Endothelial cell of umbilical vein (primary cell): ENCODE results near the gene ATP5ME.

Source experiments
- CTCF ChIP-seq, 2 donors: IDR thresholded peaks; 1 replicate in 1 of 2; 2 replicates in 1 of 2; pipeline ENCODE4 v1.5.1; 2011; ENCODE audit warnings: low read length in 2 of 2, mild to moderate bottlenecking in 2 of 2, moderate library complexity in 2 of 2, control low read depth in 1 of 2, inconsistent platforms in 1 of 2, low read depth in 1 of 2; ENCODE audit not compliant: insufficient read depth in 1 of 2; ENCODE audit errors: extremely low read depth in 1 of 2
- EZH2 ChIP-seq: IDR thresholded peaks from 2 replicates; pipeline ENCODE4 v1.6.1; 2012; ENCODE audit warnings: borderline replicate concordance, low read depth, mild to moderate bottlenecking, moderate library complexity, low read length, inconsistent platforms; ENCODE audit not compliant: severe bottlenecking
- MAX ChIP-seq: IDR thresholded peaks from 2 replicates; pipeline ENCODE4 v1.6.1; 2011; ENCODE audit not compliant: insufficient read depth, insufficient read length
- POLR2A ChIP-seq: IDR thresholded peaks from 2 replicates; pipeline ENCODE4 v1.6.1; 2012; ENCODE audit warnings: low read depth, mild to moderate bottlenecking, control low read depth, low read length
- POLR2AphosphoS5 ChIP-seq: IDR thresholded peaks from 2 replicates; pipeline ENCODE4 v1.6.1; 2012; ENCODE audit warnings: low read depth, mild to moderate bottlenecking, control low read depth, low read length, moderate library complexity; ENCODE audit not compliant: insufficient read depth

GRCh38 chr4:664713-665231 lies 9.3 kb downstream of the ATP5ME start:
- TF ChIP-seq CTCF (IDR thresholded peaks at IDR 0.05; ENCODE audit: extremely low read depth in 1 of 2, insufficient read depth in 1 of 2, low read depth in 1 of 2, low read length in 2 of 2) (no peak), POLR2A (no peak), MAX (no peak), POLR2AphosphoS5 (no peak), EZH2 (no peak)
